Activated CD4-positive, alpha-beta T cell treated with anti-CD3 and anti-CD28 coated beads, Interleukin-2, Interleukin-4, amounts not matched to agents 100 ng/mL and 50 ng/mL, durations not matched to agents 16 hours and 8 hours (primary cell): ENCODE data around the gene TMTC2.

Experiments
- DNase-seq: peaks from one replicate; pipeline ENCODE4 v3.0.0-alpha.2; 2020; ENCODE audit warnings: low spot score

Gene TMTC2

GRCh38 chr12:82686168-82687020, at the start of gene TMTC2:
TSS of gene TMTC2 (plus strand) at chr12:82686906.
- DNase-seq: peak; percentile 94

GRCh38 chr12:82638324-82638723, 48.4 kb upstream of the TMTC2 start:
- DNase-seq: no peak

- DNase-seq: no peak
Measured at GRCh38 chr12:82644896-82645295, 41.8 kb upstream of the TMTC2 start.

GRCh38 chr12:82645414-82645813, 41.3 kb upstream of the TMTC2 start:
- no peak for DNase-seq

- DNase-seq: no peak
Measured at GRCh38 chr12:82647853-82648252, 38.9 kb upstream of the TMTC2 start.

GRCh38 chr12:82648259-82648909, 38.3 kb upstream of the TMTC2 start:
- DNase-seq: no peak

GRCh38 chr12:82650627-82651337, 35.9 kb upstream of the TMTC2 start:
- DNase-seq: peak; percentile 4

GRCh38 chr12:82651489-82651888, 35.2 kb upstream of the TMTC2 start:
- DNase-seq: no peak

GRCh38 chr12:82652071-82652470, 34.6 kb upstream of the TMTC2 start:
- no peak for DNase-seq

- DNase-seq: no peak
Measured at GRCh38 chr12:82655751-82656150, 31.0 kb upstream of the TMTC2 start.

GRCh38 chr12:82659343-82660207, 27.1 kb upstream of the TMTC2 start:
- DNase-seq: no peak

GRCh38 chr12:82660541-82661325, 26.0 kb upstream of the TMTC2 start:
- DNase-seq: no peak

GRCh38 chr12:82663893-82664292, 22.8 kb upstream of the TMTC2 start:
- no peak for DNase-seq

GRCh38 chr12:82665142-82665923, 21.4 kb upstream of the TMTC2 start:
- DNase-seq: peak; percentile 19

GRCh38 chr12:82666830-82667229, 19.9 kb upstream of the TMTC2 start:
- no peak for DNase-seq

GRCh38 chr12:82671673-82672195, 15.0 kb upstream of the TMTC2 start:
- DNase-seq: no peak

GRCh38 chr12:82672811-82673495, 13.8 kb upstream of the TMTC2 start:
- no peak for DNase-seq

- no peak for DNase-seq
Measured at GRCh38 chr12:82673698-82674097, 13.0 kb upstream of the TMTC2 start.

- no peak for DNase-seq
Measured at GRCh38 chr12:82675246-82675645, 11.5 kb upstream of the TMTC2 start.
